Subcutaneous preadipocyte (primary cell): Measurements from ENCODE around the gene SPPL2C. TPM values are rescaled to one million over a fixed set of nuclear protein-coding genes. Genes with fewer than 3 reads are reported as not detected.

Experiments used
- total RNA-seq: library from RNA; depleted of rRNA; stranded (reverse); fragments of >200 nt; gene quantifications from 2 replicates; pipeline ENCODE4 v1.2.3, GENCODE V29; 2012

The SPPL2C gene
- not detected in 2 replicates for total RNA-seq

GRCh38 chr17:45844695-45845375, at the start of gene SPPL2C:
Gene SPPL2C (plus strand): TSS chr17:45844881. CDS start chr17:45844907, 26 bp downstream.

GRCh38 chr17:45894022-45894784, 49.5 kb downstream of the SPPL2C start, which contains the start of gene MAPT:
Gene MAPT (plus strand): TSS chr17:45894554. CDS start chr17:45962338, 67,784 bp downstream.

Other genes with a start within 250 kb of the SPPL2C start
- gene CRHR1, start 60.6 kb upstream of the SPPL2C start, total RNA-seq = not detected in 2 replicates
- gene MAPT, start 49.7 kb downstream of the SPPL2C start, total RNA-seq = 0.37 and 0.39 TPM in 2 replicates
- gene STH, start 154.4 kb downstream of the SPPL2C start, total RNA-seq = not detected in 2 replicates